Measurements from ENCODE around the gene PGA3.

GRCh38 chr11:61172888-61173287, 30.4 kb upstream of the PGA3 start:
- no peak for TF ChIP-seq POLR2AphosphoS5 (IDR thresholded peaks at IDR 0.05; ENCODE audit: low read depth, low read length)
- no peak for TF ChIP-seq TAF1 (IDR thresholded peaks at IDR 0.05; ENCODE audit: borderline replicate concordance, insufficient read depth, low read length)
- TF ChIP-seq REST (IDR thresholded peaks at IDR 0.05; ENCODE audit: insufficient read depth in 1 of 2, low read depth in 2 of 2, low read length in 2 of 2) = no peak
- no peak for TF ChIP-seq SIN3A (IDR thresholded peaks at IDR 0.05; ENCODE audit: borderline replicate concordance, insufficient read depth, low read length)
- TF ChIP-seq FOXP2 (optimal IDR thresholded peaks at IDR 0.05; ENCODE audit: borderline replicate concordance, extremely low read depth, extremely low read length, insufficient read depth) = no peak

Data from PFSK-1 (cell line).